GM12878 (cell line): Measurements from ENCODE around the gene STARD3. TPM values are rescaled to one million over a fixed set of nuclear protein-coding genes. Genes with fewer than 3 reads are reported as not detected.

Experiments used
- ATAC-seq: fragments of 200-7000 bp; cut with Tn5 transposase; 3 replicates; pipeline ENCODE4 v1.9.1; 2020; ENCODE audit warnings: mild to moderate bottlenecking, moderate library complexity
- BruUV-seq: library from RNA; stranded (reverse); fragments of 400-500 nt; replicated peaks from 2 replicates; lab custom pipeline; 2021; lab: Mats Ljungman, UMichigan
- CTCF ChIA-PET: fragments of 300-600 bp; sonication (Branson Sonifier 250); formaldehyde crosslinking; extraction: SDS; loops from one replicate; lab custom pipeline; 2021; ENCODE audit warnings: inconsistent platforms; lab: Yijun Ruan, JAX
- POLR2A ChIA-PET: fragments of 350-600 bp; formaldehyde crosslinking; extraction: SDS; loops from one replicate; lab custom pipeline; 2021; ENCODE audit warnings: inconsistent platforms; lab: Charles Lee
- RAD21 ChIA-PET: fragments of 300-600 bp; sonication (Branson Sonifier 250); formaldehyde crosslinking; loops from one replicate; lab custom pipeline; 2023; ENCODE audit warnings: antibody characterized with exemption; ENCODE audit not compliant: unreplicated experiment; lab: Charles Lee
- SMC1A ChIA-PET: fragments of 300-600 bp; sonication (Branson Sonifier 250); formaldehyde crosslinking; loops from one replicate; lab custom pipeline; 2023; ENCODE audit not compliant: unreplicated experiment, uncharacterized antibody; lab: Charles Lee
- DNase-seq: peaks from one replicate; pipeline ENCODE4 v3.0.0-alpha.2; 2011; ENCODE audit warnings: low read depth, low spot score
- FAIRE-seq: peaks from 3 replicates; lab custom pipeline; 2011; peaks lifted over from hg19 to GRCh38; lab: Jason Lieb, UNC
- H2AFZ ChIP-seq: 2 replicates; pipeline ENCODE4 v1.6.0; 2011; ENCODE audit warnings: low read depth, low read length, control low read depth; ENCODE audit not compliant: control insufficient read depth
- H3K27ac ChIP-seq: 2 replicates; pipeline ENCODE4 v1.5.1; 2011; ENCODE audit warnings: control low read depth; ENCODE audit not compliant: control insufficient read depth, insufficient read depth
- H3K27me3 ChIP-seq, 2 experiments: replicated peaks in 1 of 2; 2 replicates each; pipeline versions ENCODE4 v1.6.0 to v1.6.1; 2011; ENCODE audit warnings: low read length in 1 of 2; ENCODE audit not compliant: control insufficient read depth in 2 of 2, insufficient read depth in 2 of 2
- H3K36me3 ChIP-seq, 2 experiments: 2 replicates each; pipeline ENCODE4 v1.5.1; 2011; ENCODE audit warnings: low read length in 1 of 2; ENCODE audit not compliant: control insufficient read depth in 2 of 2, insufficient read depth in 2 of 2
- H3K4me1 ChIP-seq: 2 replicates; pipeline ENCODE4 v1.6.1; 2011; ENCODE audit warnings: mild to moderate bottlenecking, low read length, moderate library complexity, mixed read lengths; ENCODE audit not compliant: control insufficient read depth, insufficient read depth
- H3K4me2 ChIP-seq: 2 replicates; pipeline ENCODE4 v1.6.0; 2011; ENCODE audit warnings: control low read depth; ENCODE audit not compliant: control insufficient read depth, insufficient read depth
- H3K4me3 ChIP-seq: fragments of 200-600 bp; sonication (generic); 2 replicates; pipeline ENCODE4 v1.5.1; 2016
- H3K79me2 ChIP-seq: 2 replicates; pipeline ENCODE4 v1.6.0; 2011; ENCODE audit warnings: low read length; ENCODE audit not compliant: control insufficient read depth, insufficient read depth
- H3K9ac ChIP-seq: 2 replicates; pipeline ENCODE4 v1.8.0; 2011; ENCODE audit warnings: low read length, control low read depth, mixed read lengths; ENCODE audit not compliant: control insufficient read depth, insufficient read depth
- H3K9me3 ChIP-seq: replicated peaks from 3 replicates; pipeline ENCODE4 v1.5.1; 2011; ENCODE audit warnings: mild to moderate bottlenecking, low read length; ENCODE audit not compliant: control insufficient read depth, insufficient read depth
- H4K20me1 ChIP-seq: 2 replicates; pipeline ENCODE4 v1.6.0; 2011; ENCODE audit not compliant: control insufficient read depth, insufficient read depth
- CBX5 ChIP-seq: sonication (generic); IDR thresholded peaks from 2 replicates; pipeline ENCODE4 v1.6.1; 2016; ENCODE audit warnings: low read depth, moderate library complexity, mild to moderate bottlenecking, inconsistent platforms
- CEBPB ChIP-seq, 2 experiments: fragments of 150-350 bp in 1 of 2; IDR thresholded peaks; 2 replicates each; pipeline ENCODE4 v1.6.1; 2012 to 2014; ENCODE audit warnings: low read depth in 2 of 2, low read length in 2 of 2, borderline replicate concordance in 1 of 2, inconsistent platforms in 1 of 2
- CHD1 ChIP-seq: IDR thresholded peaks from 2 replicates; pipeline ENCODE4 v1.6.1; 2012; ENCODE audit warnings: low read depth, low read length, improper control_type of control experiment
- EGR1 ChIP-seq, 2 experiments: IDR thresholded peaks; 1 replicate in 1 of 2; 2 replicates in 1 of 2; pipeline ENCODE4 v1.6.1; 2011 to 2012; ENCODE audit warnings: low read depth in 2 of 2, low read length in 2 of 2, borderline replicate concordance in 1 of 2, mild to moderate bottlenecking in 1 of 2, moderate library complexity in 1 of 2
- EP300 ChIP-seq, 2 experiments: fragments of 150-350 bp in 1 of 2; IDR thresholded peaks; 2 replicates each; pipeline ENCODE4 v1.6.1; 2011 to 2012; ENCODE audit warnings: low read depth in 2 of 2, low read length in 2 of 2, borderline replicate concordance in 1 of 2, improper control_type of control experiment in 1 of 2, inconsistent platforms in 1 of 2; ENCODE audit not compliant: control insufficient read depth in 1 of 2
- EZH2 ChIP-seq: IDR thresholded peaks from 2 replicates; pipeline ENCODE4 v1.6.1; 2012; ENCODE audit warnings: low read depth, mild to moderate bottlenecking, control low read depth, inconsistent platforms, low read length, borderline replicate concordance; ENCODE audit not compliant: control insufficient read depth
- LARP7 ChIP-seq: fragments of 450-650 bp; IDR thresholded peaks from 2 replicates; pipeline ENCODE4 v1.6.1; 2017; ENCODE audit warnings: mild to moderate bottlenecking
- SRF ChIP-seq, 2 experiments: IDR thresholded peaks; 2 replicates each; pipeline ENCODE4 v1.6.1; 2011; ENCODE audit warnings: low read depth in 2 of 2, low read length in 2 of 2, mild to moderate bottlenecking in 1 of 2, moderate library complexity in 1 of 2
- TCF3 ChIP-seq: IDR thresholded peaks from 2 replicates; pipeline ENCODE4 v1.6.1; 2012; ENCODE audit warnings: low read depth, mild to moderate bottlenecking, low read length, borderline replicate concordance; ENCODE audit not compliant: insufficient read depth
- ZNF217 ChIP-seq: fragments of 450-650 bp; IDR thresholded peaks from 2 replicates; pipeline ENCODE4 v1.6.1; 2017; ENCODE audit warnings: antibody characterized with exemption, mild to moderate bottlenecking
- WGBS: methylation state at CpG from one replicate; pipeline ENCODE4 v1.1.6; 2016; ENCODE audit warnings: low lambda C conversion rate; ENCODE audit not compliant: insufficient replicate concordance, insufficient coverage; ENCODE audit errors: missing lambda C conversion rate; 5-methylcytosine and 5-hydroxymethylcytosine counted together
- in situ Hi-C: fragments of 300-500 bp; cut with MboI; formaldehyde crosslinking; loops from 9 replicates; pipeline ENCODE4 v1.14.3; 2018; ENCODE audit warnings: mixed read lengths
- intact Hi-C: fragments of 100-400 bp; cut with micrococcal nuclease; formaldehyde crosslinking; loops from one replicate; pipeline ENCODE4 v1.14.2; 2022; ENCODE audit not compliant: unreplicated experiment
- polyA plus RNA-seq, 11 experiments: library from polyadenylated mRNA; depleted of rRNA in 4 of 11; unstranded in 6 of 11; stranded (reverse) in 5 of 11; fragments of >200 nt; fragmentation: Nextera tagmentation in 4 of 11; fragmentation: Illumina TruSeq in 1 of 11; extraction: Ambion mirVana in 4 of 11; extraction: Trizol in 1 of 11; gene quantifications; 1 replicate in 1 of 11; 2 replicates in 10 of 11; pipeline versions ENCODE4 v1.2.1 to v1.2.3, GENCODE V29; 2011 to 2016; ENCODE audit warnings: inconsistent platforms in 2 of 11, missing spikeins in 2 of 11, low read depth in 1 of 11
- total RNA-seq, 4 experiments: library from RNA; depleted of rRNA in 3 of 4; stranded (reverse); fragments of >200 nt in 3 of 4; fragmentation: Illumina TruSeq in 1 of 4; extraction: Trizol in 1 of 4; gene quantifications; 2 replicates each; pipeline versions ENCODE4 v1.2.1 to v1.2.3, GENCODE V29; 2013 to 2021
- TF ChIP-seq, protein P1 (sequence below): fragments of 450-650 bp; IDR thresholded peaks from 2 replicates; pipeline ENCODE4 v1.6.1; 2017; ENCODE audit warnings: borderline replicate concordance
- TF ChIP-seq, protein P2 (sequence below): IDR thresholded peaks from 2 replicates; pipeline ENCODE4 v1.6.1; 2011; ENCODE audit warnings: mild to moderate bottlenecking, low read depth, low read length, moderate library complexity; ENCODE audit not compliant: insufficient replicate concordance
- TF ChIP-seq, protein P3 (sequence below): fragments of 450-650 bp; IDR thresholded peaks from 2 replicates; pipeline ENCODE4 v1.6.1; 2018; ENCODE audit warnings: mild to moderate bottlenecking, low read depth, moderate library complexity; ENCODE audit not compliant: partially characterized antibody
- TF ChIP-seq, protein P4 (sequence below): fragments of 150-350 bp; IDR thresholded peaks from 2 replicates; pipeline ENCODE4 v1.6.1; 2014; ENCODE audit warnings: mild to moderate bottlenecking, low read depth, low read length

STARD3 gene
- total and polyA plus RNA-seq, 10 of the 15 experiments (the other 5 are each of a cell fraction or from before 2014, with no cell fraction given), result 0.08 to 62.7 (median 27.5) TPM

DNA sequence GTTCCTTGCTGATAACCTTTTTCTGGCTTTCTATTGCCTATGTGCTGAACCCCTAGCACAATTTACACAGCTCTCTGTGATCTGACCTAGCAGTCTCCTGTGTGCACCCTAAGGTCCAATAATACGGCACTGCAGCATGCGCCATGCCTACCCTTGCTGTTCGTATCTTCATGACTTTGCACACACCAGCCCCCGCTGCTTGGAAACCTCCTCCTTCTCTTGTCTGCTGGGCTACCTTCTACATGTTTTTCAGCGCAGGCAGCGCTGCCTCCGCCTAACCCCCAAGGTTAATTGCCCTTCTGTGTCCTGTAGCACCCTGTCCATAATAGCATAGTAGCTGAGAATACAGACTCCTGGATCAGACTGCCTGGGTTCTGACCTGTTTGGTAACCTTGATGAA, 1.4 kb downstream of the STARD3 start:
- POLR2A ChIA-PET, result interaction anchor here (1.1 to 1.2 kb wide), 2 partner anchors 50 to 90 kb away, joined by 3 read pairs; partner anchors contain the start of gene PGAP3
- TF ChIP-seq, protein P1, sequence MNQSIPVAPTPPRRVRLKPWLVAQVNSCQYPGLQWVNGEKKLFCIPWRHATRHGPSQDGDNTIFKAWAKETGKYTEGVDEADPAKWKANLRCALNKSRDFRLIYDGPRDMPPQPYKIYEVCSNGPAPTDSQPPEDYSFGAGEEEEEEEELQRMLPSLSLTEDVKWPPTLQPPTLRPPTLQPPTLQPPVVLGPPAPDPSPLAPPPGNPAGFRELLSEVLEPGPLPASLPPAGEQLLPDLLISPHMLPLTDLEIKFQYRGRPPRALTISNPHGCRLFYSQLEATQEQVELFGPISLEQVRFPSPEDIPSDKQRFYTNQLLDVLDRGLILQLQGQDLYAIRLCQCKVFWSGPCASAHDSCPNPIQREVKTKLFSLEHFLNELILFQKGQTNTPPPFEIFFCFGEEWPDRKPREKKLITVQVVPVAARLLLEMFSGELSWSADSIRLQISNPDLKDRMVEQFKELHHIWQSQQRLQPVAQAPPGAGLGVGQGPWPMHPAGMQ, result no peak
- TF ChIP-seq SRF (IDR thresholded peaks at IDR 0.05; ENCODE audit: low read depth in 2 of 2, low read length in 2 of 2), result no peak
- no peak for TF ChIP-seq EGR1 (IDR thresholded peaks at IDR 0.05; ENCODE audit: borderline replicate concordance in 1 of 2, low read depth in 2 of 2, low read length in 2 of 2)
- TF ChIP-seq CBX5, result no peak
- no peak for TF ChIP-seq CHD1
- no peak for TF ChIP-seq ZNF217
- TF ChIP-seq, protein P2, sequence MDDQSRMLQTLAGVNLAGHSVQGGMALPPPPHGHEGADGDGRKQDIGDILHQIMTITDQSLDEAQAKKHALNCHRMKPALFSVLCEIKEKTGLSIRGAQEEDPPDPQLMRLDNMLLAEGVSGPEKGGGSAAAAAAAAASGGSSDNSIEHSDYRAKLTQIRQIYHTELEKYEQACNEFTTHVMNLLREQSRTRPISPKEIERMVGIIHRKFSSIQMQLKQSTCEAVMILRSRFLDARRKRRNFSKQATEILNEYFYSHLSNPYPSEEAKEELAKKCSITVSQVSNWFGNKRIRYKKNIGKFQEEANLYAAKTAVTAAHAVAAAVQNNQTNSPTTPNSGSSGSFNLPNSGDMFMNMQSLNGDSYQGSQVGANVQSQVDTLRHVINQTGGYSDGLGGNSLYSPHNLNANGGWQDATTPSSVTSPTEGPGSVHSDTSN, result no peak
- no peak for TF ChIP-seq EZH2
- no peak for TF ChIP-seq CEBPB (IDR thresholded peaks at IDR 0.05; ENCODE audit: borderline replicate concordance in 1 of 2, low read depth in 2 of 2, low read length in 2 of 2)
- no peak for TF ChIP-seq LARP7
- TF ChIP-seq, protein P3, sequence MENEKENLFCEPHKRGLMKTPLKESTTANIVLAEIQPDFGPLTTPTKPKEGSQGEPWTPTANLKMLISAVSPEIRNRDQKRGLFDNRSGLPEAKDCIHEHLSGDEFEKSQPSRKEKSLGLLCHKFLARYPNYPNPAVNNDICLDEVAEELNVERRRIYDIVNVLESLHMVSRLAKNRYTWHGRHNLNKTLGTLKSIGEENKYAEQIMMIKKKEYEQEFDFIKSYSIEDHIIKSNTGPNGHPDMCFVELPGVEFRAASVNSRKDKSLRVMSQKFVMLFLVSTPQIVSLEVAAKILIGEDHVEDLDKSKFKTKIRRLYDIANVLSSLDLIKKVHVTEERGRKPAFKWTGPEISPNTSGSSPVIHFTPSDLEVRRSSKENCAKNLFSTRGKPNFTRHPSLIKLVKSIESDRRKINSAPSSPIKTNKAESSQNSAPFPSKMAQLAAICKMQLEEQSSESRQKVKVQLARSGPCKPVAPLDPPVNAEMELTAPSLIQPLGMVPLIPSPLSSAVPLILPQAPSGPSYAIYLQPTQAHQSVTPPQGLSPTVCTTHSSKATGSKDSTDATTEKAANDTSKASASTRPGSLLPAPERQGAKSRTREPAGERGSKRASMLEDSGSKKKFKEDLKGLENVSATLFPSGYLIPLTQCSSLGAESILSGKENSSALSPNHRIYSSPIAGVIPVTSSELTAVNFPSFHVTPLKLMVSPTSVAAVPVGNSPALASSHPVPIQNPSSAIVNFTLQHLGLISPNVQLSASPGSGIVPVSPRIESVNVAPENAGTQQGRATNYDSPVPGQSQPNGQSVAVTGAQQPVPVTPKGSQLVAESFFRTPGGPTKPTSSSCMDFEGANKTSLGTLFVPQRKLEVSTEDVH, result no peak
- no peak for TF ChIP-seq EP300 (IDR thresholded peaks at IDR 0.05; ENCODE audit: borderline replicate concordance in 1 of 2, control insufficient read depth in 1 of 2, low read depth in 2 of 2, low read length in 2 of 2)
- TF ChIP-seq, protein P4, sequence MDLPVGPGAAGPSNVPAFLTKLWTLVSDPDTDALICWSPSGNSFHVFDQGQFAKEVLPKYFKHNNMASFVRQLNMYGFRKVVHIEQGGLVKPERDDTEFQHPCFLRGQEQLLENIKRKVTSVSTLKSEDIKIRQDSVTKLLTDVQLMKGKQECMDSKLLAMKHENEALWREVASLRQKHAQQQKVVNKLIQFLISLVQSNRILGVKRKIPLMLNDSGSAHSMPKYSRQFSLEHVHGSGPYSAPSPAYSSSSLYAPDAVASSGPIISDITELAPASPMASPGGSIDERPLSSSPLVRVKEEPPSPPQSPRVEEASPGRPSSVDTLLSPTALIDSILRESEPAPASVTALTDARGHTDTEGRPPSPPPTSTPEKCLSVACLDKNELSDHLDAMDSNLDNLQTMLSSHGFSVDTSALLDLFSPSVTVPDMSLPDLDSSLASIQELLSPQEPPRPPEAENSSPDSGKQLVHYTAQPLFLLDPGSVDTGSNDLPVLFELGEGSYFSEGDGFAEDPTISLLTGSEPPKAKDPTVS, result no peak
- no peak for TF ChIP-seq TCF3

More for the DNA sequence above, 1.4 kb downstream of the STARD3 start:
- DNase-seq (no peak), FAIRE-seq (no peak), ATAC-seq (no peak)
- no peaks in the 10 kb centered on the region; a peak in 1 of 4 replicates for H3K36me3 ChIP-seq
- SMC1A ChIA-PET, result interaction anchor here (0.9 to 2.2 kb wide), 5 partner anchors 15 to 92 kb away, joined by 3 to 6 read pairs (median 3); partner anchors contain the start of gene MIEN1
- H3K9me3 ChIP-seq, result no peaks in the 10 kb centered on the region
- 97% methylated on average over 7 of the region's 7 CpGs for WGBS
- intact Hi-C loops (loop anchor here (5.0 kb wide), 1 partner anchor 114 kb away; no protein-coding TSS in a partner anchor), in situ Hi-C loops (no loop called here)
- H2AFZ ChIP-seq, result no peak overlapping the region
- H3K4me3 ChIP-seq, result peak overlapping the region; percentile 100
- peak overlapping the region; percentile 94 for H3K4me2 ChIP-seq
- peaks cover 20% of the 10 kb centered on the region for H3K4me1 ChIP-seq
- RAD21 ChIA-PET, result interaction anchor here (0.7 kb wide), 1 partner anchor 16 kb away, joined by 3 read pairs; no protein-coding TSS in a partner anchor
- peaks cover 39% of the 10 kb centered on the region for H3K79me2 ChIP-seq
- peak overlapping the region; percentile 92 for H3K9ac ChIP-seq
- no peaks in the 10 kb centered on the region for H3K27me3 ChIP-seq
- peaks cover 3% of the 10 kb centered on the region; the same call in 1 of the 2 replicates for H4K20me1 ChIP-seq
- BruUV-seq, result no TSS peak
- CTCF ChIA-PET, result interaction anchor here (0.7 to 15.5 kb wide), 7 partner anchors 14 to 223 kb away, joined by 3 to 225 read pairs (median 3); partner anchors contain the start of gene MIEN1
- peak overlapping the region; percentile 90; the same call in 1 of the 2 replicates for H3K27ac ChIP-seq
